Dermis microvascular lymphatic vessel endothelial cell (primary cell): ENCODE measurements around the gene C6orf47. TPM values are rescaled to one million over a fixed set of nuclear protein-coding genes. Genes with fewer than 3 reads are reported as not detected.

Source experiments
- DNase-seq, 2 donors: peaks; one replicate each; pipeline versions ENCODE4 v3.0.0 to v3.0.0-alpha.2; 2010; ENCODE audit warnings: low read depth in 2 of 2
- total RNA-seq: library from RNA; depleted of rRNA; stranded (reverse); fragments of >200 nt; gene quantifications from 2 replicates; pipeline ENCODE4 v1.2.1, GENCODE V29; 2014

The C6orf47 gene
- total RNA-seq, 1 donor from 2014 or later = 15.8 TPM

DNA sequence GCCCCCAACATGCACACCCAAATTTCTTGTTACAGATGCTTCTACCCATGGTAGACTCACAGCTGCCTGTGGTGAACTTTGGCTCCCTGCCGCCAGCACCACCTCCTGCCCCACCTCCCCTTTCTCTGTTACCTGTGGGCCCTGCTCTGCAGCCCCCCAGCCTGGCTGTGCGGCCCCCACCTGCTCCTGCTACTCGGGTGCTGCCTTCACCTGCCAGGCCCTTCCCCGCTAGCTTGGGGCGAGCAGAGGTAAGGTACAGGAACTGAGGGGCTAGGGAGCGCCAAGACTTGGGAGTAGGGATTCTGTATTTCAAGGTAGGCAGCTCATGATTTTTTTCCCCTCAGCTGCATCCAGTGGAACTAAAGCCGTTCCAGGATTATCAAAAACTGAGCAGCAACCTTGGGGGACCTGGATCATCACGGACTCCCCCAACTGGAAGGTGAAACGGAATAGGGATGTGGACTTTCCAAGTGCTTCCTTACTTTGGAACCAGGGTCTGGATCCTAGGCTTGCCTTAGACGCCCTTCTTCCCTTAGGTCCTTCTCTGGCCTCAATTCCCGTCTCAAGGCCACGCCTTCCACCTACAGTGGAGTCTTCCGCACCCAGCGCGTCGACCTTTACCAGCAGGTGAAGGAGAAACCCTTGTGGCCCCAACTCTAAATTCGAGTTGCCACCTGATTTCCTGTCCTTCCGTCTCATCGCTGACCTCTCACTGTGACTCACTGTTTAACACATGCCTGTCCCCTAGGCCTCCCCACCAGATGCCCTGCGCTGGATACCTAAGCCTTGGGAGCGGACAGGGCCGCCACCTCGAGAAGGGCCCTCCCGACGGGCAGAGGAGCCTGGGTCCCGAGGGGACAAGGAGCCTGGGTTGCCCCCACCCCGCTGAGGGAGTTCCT, 23.6 kb downstream of the C6orf47 start:
- no peak for DNase-seq

DNA sequence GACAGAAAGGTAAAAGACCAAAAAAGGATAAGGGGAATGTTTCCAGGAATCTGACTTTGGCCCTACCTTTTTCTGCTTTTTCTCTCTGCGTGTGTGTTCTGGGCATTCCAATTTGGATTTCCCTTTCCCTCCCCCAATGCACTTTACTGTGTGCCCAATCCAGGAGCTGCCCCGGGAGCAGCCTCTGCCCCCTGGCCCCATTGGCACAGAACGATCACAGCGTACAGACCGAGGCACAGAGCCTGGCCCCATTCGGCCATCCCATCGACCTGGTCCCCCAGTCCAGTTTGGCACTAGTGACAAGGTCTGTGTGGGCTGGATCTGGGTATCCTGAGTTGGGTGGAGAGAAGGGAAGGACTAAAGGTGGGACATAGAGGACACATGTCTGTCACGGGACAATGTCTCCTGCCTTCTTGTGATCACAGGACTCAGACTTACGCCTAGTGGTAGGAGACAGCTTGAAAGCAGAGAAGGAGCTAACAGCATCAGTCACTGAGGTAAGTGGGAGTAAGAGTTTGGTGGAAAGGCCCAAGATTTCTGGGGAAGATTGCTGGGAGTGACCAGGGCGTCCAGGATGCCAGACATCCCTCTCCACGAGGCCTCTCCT, 25.5 kb downstream of the C6orf47 start:
- no peak for DNase-seq

DNA sequence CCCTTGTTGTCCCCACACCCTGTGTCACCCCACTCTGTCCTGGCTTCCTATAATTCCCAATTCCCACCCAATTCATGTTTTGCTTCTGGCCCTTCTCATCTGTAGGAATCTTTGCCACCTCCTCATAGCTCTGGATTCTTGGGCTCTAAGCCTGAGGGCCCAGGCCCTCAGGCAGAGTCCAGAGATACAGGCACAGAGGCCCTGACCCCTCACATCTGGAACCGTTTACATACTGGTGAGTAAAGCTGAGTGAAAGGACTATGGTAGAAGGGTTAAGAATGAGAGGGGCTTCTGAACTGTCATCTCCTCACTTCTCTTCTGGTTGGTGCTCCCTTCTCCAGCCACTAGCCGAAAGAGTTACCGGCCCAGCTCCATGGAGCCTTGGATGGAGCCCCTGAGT, 26.4 kb downstream of the C6orf47 start:
- no peak for DNase-seq

DNA sequence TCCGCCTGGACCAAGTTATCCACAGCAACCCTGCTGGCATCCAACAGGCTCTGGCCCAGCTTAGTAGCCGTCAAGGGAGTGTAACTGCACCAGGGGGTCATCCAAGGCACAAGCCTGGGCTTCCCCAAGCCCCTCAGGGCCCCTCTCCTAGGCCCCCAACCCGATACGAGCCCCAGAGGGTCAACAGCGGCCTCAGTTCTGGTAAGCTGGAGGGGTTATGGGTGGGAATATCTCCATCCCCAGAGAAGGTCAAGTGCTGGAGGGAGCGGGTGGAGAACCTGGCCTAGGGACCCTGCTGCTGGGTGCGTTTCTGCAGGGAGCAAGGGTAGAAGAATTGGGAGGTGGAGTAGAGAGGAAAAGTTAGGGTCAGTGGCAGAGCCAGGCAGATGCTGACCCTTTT, 27.1 kb downstream of the C6orf47 start:
- no peak for DNase-seq

DNA sequence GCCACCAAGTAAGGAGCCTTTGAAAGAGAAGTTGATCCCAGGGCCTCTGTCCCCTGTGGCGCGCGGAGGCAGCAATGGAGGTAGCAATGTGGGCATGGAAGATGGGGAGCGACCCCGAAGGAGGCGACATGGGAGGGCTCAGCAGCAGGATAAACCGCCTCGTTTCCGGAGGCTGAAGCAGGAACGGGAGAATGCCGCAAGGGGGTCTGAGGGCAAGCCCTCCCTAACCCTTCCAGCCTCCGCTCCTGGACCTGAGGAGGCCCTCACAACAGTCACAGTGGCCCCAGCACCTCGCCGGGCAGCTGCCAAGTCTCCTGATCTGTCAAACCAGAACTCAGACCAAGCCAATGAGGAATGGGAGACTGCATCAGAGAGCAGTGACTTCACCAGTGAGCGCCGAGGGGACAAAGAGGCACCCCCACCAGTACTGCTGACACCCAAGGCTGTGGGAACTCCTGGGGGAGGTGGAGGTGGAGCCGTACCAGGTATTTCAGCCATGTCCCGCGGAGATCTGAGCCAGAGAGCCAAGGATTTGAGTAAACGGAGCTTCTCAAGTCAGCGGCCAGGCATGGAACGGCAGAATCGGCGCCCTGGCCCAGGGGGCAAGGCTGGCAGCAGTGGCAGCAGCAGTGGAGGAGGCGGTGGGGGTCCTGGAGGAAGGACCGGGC, 28.2 kb downstream of the C6orf47 start:
- no peak for DNase-seq

DNA sequence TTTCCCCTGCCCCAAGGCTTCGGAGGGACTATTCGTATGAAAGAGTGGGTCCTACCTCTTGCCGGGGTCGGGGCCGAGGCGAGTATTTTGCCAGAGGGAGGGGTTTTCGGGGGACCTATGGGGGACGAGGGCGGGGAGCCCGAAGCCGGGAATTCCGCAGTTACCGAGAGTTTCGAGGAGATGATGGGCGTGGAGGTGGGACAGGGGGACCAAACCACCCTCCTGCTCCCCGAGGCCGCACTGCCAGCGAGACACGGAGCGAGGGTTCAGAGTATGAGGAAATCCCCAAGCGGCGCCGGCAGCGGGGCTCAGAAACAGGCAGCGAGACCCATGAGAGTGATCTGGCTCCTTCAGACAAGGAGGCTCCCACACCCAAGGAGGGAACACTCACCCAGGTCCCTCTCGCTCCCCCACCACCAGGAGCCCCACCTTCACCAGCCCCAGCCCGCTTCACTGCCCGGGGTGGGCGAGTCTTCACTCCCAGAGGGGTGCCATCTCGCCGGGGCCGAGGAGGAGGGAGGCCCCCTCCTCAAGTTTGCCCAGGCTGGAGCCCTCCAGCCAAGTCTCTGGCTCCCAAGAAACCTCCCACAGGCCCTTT, 28.8 kb downstream of the C6orf47 start:
- DNase-seq = no peak

DNA sequence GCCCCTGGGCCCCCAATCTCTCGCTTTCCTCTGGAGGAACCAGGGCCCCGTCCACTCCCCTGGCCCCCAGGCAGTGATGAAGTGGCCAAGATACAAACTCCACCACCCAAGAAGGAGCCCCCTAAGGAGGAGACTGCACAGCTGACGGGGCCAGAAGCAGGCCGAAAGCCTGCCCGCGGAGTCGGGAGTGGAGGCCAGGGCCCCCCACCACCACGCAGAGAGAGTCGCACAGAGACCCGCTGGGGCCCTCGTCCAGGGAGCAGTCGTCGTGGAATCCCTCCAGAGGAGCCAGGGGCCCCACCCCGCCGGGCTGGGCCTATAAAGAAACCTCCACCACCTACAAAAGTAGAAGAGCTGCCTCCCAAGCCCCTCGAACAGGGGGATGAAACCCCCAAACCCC, 29.4 kb downstream of the C6orf47 start:
- no peak for DNase-seq

DNA sequence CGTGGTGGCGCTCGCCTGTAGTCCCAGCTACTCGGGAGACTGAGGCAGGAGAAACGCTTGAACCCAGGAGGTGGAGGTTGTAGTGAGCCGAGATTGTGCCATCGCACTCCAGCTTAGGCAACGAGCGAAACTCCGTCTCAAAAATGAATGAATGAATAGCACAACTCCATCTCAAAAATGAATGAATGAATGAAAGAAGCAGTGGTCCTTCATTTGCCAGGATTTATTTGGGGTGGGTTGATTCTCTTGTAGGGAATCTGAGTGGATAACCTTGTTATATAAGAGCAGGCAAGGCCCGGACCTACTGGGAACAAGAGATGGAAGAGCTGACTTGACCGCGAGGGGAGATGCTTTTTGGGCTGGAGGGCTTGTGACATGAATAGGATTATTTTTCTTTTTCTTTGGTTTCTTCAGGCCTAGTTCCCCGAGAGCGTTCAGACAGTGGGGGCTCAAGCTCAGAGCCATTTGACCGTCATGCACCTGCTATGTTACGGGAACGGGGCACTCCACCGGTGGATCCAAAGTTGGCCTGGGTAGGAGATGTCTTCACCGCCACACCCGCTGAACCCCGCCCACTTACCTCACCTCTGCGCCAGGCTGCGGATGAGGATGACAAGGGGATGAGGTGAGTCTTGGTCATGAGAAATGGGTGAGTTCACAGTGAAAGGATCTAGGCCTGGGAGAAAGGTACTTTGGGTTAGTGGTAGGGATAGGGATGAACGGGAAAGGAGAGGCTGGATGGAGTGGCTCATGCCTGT, 30.2 kb downstream of the C6orf47 start:
- no peak for DNase-seq

DNA sequence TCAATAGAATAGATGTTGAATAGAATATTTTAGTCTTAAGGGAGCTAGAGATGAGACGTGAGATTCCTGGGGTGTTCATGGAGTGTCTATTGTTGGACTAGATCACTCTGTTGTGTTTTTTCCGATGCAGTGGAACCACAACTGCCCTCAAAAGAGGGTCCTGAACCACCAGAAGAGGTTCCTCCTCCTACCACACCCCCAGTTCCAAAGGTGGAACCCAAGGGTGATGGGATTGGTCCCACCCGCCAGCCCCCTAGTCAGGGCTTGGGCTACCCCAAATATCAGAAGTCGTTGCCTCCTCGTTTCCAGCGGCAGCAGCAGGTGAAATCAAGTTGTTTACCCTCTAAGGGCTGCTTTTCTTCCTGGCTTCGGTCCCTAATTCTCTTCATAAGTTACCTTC, 31.6 kb downstream of the C6orf47 start:
- no peak for DNase-seq

DNA sequence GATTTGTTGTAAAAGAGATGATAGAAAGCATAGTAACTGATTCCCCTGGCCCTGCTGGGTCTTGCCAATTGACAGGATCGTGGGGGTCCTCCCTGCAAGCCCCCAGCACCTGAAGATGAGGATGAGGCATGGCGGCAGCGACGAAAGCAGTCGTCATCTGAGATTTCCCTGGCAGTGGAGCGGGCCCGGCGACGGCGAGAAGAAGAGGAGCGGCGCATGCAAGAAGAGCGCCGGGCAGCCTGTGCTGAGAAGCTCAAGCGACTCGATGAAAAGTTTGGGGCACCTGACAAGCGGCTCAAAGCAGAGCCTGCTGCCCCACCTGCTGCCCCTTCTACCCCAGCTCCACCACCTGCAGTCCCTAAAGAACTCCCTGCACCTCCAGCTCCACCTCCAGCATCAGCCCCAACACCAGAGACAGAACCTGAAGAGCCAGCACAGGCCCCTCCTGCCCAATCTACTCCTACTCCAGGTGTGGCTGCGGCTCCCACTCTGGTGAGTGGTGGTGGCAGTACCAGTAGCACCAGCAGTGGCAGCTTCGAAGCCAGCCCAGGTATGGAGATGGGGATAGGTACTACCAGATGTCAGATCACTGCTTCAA, 32.8 kb downstream of the C6orf47 start:
- DNase-seq = no peak

DNA sequence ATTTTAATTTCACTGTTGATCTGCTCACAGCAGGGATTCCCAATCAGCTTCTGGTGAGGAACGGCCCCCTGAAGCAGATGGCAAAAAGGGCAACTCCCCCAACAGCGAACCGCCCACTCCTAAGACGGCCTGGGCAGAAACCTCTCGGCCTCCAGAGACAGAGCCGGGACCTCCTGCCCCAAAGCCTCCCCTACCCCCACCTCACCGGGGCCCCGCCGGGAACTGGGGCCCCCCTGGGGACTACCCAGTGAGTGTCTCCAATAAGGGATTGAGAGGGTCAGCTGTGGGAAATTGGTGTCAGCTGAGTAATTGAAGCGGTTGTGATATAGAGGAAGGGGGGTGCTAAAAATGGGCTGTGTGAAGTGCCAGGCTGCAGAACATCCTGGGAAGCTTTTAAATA, 33.6 kb downstream of the C6orf47 start:
- DNase-seq = no peak

DNA sequence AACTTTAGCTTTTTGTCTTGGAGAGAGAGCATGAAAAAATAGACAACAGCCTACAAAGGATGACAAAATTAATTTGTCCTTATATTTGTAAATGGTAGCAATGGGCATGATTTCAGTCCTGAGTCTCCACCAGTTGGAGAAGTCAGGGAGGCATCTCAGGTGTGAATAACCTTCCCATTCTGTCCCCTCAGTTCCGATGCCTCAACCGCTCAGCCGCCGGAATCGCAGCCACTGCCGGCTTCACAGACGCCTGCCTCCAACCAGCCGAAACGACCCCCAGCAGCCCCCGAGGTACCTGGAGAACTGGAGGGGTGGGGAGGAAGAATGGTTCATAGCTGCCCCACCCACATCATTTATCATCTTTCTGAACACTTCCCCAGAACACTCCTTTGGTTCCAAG, 36.5 kb downstream of the C6orf47 start:
- no peak for DNase-seq

DNA sequence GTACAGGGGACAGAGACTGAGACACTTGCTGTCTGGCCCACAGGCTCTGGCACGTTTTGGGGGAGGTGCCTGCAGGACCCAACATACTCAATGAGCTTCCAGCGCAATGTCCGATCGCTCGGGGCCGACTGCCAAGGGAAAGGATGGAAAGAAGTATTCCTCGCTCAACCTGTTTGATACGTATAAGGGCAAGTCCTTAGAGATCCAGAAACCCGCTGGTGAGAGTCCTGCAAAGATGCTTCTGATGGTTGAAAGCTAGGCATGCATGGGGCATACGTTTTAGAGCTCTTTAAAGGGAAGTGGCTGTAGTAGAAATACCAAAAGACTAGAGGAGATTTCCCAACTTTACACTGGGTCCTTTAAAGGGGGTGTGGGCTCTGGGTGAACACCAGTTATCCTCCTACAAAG, 37.9 kb downstream of the C6orf47 start:
- no peak for DNase-seq

DNA sequence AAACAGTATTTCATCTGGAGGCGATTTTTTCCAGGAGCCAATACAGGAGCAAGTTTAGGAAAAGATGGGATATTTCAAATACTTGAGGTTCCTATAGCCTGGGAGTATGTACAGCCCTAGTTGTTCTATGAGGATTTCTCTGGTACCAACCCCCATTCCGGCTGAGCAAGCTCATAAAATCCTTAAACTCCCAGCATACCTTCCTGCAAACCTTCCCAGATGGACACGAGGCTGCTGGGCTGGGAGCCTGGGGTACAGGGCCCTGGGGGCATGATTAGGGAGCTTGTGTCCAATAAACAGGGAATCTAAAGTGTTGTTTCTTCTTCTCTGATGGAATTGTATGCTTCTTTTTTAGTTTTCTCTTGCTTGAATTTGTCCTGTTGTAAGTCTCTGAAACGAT, 38.6 kb downstream of the C6orf47 start:
- no peak for DNase-seq

DNA sequence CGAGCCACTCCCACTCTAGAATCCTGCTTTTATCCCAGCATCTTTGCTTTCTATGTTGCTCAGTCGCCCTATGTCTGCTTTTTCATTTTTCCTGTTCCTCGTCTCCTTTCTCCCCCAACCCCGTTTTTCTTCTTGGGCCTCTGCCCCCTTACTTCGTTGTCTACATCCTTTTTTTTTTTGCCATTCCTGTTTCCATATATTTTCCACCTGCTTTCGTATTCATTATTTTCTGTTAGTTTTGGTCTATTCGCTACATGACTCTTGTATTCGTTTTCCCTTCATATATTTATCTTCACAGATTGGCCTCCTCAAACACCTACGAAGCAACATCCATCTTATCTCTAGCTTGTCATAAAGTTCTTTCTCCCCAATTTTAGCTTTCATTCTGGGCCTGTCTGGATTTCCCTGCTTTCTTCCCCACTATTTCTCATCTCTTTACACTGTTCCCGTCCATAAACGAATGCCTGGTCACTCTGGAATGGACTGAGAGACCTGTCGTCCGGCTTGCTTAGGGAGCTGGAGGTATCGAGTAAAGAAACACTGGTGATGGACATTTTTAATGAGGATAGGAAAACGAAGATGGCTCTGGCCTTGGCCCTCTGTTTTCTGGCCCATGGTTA, 39.1 kb downstream of the C6orf47 start:
- peak in 1 of 2 donors; percentile 13 for DNase-seq

DNA sequence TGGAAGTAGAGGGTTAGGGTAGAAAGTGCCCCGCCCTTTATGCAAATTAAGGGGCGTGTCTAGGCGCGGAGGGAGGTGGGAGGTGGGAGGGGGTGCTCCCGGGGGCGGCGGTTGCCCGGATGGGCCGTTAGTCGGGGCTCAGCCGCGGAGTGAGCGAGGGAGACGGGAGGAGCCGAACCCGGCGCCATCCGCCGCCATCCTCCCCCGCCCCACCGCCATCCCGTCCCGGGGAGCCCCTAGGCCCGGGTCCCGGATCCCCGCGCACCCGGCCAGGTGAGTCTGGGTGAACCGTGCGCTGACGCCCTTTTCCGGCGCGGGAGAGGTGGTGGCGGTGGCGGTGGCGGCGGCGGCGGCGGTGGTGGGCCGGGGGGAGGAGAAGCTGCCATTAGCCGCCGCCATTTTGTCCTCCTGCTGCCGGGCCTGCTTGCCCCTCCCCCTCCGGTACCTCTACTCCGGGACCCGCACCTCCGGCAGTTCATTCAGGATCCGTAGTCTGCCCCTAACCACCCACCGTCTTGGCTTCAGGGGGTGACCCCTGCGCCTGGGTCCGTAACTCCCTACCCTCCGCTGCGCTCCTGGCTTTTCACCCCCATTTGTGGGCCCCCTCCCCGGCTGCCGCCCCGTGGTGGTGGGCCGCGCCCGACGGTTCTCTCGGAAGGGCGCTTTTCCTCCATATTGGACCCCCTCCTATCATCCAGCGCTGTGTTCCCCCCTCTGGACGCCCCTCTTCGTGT, 39.8 kb downstream of the C6orf47 start, which contains the start of gene PRRC2A:
PRRC2A (plus strand) TSS at position 130 of the 734 bp plus-strand sequence. CDS start 2,075 bp downstream, outside the sequence.
- peak in 1 of 2 donors; percentile 26 for DNase-seq

DNA sequence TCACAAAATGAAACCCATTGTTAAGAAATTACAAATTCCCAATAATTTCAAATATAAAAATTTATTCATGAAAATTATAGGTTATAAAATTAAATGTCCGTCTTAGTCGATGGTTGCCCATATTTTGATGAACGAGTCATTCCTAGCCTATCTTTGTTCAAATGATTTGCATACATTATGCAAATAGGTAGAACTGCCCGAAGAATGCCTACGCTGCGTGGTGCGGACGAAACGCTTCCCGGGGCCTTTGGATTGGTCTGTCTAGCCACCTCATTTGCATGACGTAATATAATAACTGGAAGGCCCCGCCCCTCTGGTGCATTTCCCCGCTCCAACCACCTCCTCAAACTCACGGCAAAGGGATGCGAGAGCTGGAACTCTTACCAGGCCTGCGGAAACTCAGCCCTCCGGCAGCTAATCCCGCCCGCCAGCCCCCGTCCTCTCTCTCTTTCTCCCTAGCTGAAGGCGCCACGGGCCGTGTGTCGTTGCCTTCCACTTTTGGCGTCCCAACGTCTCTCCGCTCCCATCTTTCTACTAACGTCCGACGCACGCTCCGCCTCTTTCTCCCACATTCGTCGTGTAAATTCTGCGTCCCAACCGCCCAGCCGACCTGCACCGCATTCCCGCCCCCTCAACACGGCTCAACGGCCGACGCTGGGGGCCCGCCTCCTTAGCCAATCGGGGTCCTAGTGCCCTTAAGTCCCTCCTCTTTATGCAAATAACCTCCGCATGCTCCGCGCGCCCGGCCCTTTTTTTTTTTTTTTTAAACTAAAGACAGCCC, 40.6 kb downstream of the C6orf47 start:
- peak; percentile 97 to 100 for DNase-seq

DNA sequence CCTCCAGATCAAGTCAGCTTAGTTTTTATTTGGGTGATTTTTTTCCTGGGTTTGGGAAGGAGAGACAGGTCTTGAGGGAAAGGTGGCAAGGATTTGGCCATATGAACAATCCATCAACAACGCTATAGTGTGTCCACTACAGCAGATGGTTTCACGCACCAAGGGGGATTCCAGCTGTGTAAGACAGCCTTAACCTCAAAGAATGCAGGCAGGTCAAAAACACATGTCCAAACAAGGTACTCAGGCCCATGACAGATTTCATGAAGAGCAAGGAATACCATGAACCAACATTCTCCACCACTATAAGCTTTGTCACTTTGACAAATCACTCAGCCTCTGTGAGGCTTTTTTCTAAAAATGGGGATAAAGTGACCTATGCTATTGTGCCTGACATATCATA, 43.6 kb downstream of the C6orf47 start:
- no peak for DNase-seq

DNA sequence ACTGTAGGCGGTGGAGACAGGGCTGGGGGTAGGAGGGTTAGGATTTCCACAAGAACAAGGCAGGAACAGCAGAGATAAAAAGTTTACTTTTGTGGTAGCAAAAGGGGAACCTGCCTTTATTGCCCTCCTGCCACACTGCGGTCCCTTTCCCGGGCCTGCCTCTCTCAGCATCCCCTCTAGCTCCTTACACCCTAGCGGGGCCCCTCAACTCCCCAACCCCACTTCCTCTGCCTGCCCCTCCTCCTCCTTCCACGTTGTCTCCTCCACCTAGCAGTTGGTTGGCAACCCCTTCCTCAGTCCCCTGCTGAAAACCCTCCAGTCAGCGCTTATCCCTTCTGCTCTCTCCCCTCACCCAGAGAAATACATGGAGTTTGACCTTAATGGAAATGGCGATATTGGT, 44.8 kb downstream of the C6orf47 start:
- DNase-seq = no peak
